ENCODE results near the gene NPBWR2.
"Not testable (repeated sequence)": the region's sequence is repeated elsewhere in the genome, so short reads cannot be mapped to it uniquely, and the experiment has no call there.

NPBWR2 gene

DNA sequence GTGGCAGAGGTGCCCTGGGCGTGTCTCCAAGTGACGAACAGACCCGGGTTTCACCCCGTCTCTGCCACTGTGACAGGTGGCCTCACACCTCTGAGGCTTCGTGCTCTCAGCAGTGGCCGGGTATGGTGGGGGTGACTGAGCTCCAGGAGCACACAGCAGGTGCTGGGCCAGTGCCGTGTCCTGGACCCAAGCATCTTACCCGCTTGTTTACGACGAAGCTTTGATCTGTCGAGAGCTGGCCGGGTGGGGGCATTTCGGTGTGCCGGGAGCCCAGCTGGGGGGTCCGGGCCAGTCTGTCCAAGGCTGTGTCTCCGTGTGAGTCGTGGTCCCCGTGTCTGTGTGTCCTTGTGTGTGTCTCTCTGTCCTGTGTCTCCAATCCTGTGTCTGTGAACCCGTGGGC lies 16.0 kb downstream of the NPBWR2 start:
- intact Hi-C loops (cut with DNase I): no loop called here
- DNase-seq: no peak

DNA sequence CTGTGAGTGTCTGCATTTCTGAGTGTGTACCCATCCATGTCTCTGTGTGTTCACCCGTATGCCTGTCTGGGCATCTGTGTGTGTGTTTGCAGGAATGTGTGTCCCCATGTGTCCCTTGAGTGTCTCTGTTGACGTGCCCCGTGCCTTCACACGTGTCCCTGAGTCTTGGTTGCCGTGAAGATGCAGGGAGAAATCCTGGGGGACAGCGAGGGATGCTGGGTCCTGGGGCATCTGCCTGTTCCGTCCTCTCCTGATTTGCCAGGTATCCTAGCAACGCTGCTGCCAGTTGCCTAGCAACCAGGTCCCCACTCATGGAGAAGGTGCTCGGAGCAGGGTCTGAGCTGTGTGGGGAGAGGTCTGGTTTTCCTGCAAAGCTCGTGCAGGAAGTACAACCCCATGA lies 17.2 kb downstream of the NPBWR2 start:
- intact Hi-C loops (cut with DNase I): no loop called here
- peak in 8 of 10 donors; percentile 58 to 97 (median 80) for DNase-seq

DNA sequence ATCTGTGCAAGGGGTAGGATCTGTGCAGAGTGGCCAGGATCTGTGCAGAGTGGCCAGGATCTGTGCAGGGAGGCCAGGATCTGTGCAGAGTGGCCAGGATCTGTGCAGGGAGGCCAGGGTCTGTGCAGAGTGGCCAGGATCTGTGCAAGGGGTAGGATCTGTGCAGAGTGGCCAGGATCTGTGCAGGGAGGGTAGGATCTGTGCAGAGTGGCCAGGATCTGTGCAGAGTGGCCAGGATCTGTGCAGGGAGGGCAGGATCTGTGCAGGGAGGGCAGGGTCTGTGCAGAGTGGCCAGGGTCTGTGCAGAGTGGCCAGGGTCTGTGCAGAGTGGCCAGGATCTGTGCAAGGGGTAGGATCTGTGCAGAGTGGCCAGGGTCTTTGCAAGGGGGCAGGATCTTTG lies 18.8 kb downstream of the NPBWR2 start:
- DNase-seq; intact Hi-C loops (cut with DNase I): not testable (repeated sequence)

DNA sequence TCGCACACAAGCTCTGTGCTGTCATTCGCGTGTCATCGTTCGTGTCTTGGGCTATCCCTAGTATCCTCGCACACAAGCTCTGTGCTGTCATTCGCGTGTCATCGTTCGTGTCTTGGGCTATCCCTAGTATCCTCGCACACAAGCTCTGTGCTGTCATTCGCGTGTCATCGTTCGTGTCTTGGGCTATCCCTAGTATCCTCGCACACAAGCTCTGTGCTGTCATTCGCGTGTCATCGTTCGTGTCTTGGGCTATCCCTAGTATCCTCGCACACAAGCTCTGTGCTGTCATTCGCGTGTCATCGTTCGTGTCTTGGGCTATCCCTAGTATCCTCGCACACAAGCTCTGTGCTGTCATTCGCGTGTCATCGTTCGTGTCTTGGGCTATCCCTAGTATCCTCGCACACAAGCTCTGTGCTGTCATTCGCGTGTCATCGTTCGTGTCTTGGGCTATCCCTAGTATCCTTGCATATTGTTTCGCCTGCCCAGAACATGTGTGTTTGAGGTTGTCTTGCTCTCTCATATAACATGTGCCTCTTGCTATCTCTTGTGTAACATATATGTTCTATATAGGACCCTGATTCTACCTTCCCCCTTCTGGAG lies 20.0 kb downstream of the NPBWR2 start:
- DNase-seq; intact Hi-C loops (cut with DNase I): not testable (repeated sequence)

DNA sequence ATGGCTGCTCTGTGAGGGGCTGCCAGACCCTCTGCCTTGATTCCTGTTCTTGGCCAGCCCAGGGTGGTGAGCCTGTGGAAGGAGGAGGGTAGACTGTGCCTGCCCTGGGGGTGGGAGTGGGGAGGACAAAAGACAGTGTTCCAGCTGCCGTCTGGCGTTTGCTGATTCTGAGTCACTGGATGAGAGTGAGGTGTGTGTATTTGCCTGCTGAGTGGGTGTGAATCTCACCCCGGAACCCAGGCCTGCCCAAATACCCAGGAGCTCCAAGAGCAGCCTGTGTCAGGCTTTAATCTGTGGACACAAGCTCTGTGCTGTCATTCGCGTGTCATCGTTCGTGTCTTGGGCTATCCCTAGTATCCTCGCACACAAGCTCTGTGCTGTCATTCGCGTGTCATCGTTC lies 20.6 kb downstream of the NPBWR2 start:
- intact Hi-C loops (cut with DNase I): no loop called here
- no peak for DNase-seq

DNA sequence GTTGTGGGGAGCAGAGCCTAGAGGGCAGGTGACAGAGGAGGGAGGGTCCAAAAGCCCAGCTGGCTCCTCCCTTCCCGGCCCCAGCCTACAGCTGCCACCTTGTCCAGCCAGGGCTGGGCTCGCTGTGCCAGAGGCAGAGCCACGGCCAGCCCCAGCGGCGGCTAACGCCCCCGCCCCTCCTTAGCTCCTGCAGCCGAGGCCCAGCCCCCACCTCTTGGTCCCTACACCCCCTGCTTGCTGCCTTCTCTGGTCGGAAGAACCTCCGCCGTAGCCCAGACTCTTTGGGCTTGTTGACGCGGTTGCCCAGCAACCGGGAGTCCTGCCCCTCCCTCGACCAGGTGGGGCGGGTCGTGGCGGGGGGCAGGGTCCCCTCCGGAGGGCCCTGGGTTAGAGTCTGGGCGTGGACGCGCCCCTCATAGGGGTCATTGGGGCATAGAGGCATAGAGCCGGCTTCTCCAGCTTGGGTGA lies 22.6 kb downstream of the NPBWR2 start:
- intact Hi-C loops (cut with DNase I): no loop called here
- no peak for DNase-seq

DNA sequence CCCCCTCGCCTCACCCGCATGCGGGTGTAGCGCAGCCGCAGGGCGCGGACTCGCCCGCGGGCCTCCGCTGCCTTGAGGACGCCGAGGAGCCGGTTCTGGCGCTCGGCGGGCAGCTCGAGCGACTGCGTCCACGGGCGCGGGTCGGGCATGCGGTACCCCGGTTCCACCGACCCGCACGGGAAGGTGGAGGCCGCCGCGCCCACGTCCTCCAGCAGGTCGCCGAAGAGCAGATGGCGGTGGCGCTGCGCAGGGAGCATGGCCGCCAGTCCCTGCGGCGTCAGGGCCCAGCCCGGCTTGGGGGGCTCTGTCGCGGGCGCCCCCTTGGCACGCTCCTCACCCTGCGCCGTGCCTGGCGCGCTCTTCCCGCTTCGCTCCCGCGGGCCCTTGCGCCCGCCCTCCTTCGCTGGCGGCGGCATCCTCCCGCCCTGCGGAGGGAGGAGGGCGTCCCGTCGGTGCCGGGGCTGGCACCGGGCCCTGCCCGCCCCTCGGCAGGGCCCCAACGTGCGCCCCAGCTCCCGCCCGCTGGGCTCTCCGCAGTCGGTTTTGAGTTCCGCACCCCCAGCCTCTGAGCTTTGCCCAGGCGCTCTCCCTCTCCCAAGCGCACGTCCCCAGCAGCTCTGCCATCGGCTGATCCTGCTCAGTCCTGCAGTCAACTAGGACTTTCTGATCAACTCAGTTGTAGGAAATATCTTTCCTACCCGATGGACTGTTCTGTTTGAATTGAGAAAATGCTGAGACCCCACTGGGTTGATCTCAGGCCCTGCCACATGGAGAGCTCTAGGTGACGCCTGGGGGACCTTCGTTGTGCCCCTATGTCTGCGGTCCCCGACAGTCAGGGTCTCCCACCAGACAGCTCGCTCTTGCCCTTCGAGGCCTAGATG lies 23.3 kb downstream of the NPBWR2 start, which contains the start of gene LKAAEAR1:
Gene LKAAEAR1, minus strand, starts transcription at position 595 of the 881 bp plus-strand sequence. Its CDS starts 179 bp downstream, at position 416.
- intact Hi-C loops (cut with DNase I): loop anchor here (1.0 kb wide), 1 partner anchor 36 kb away; no protein-coding TSS in a partner anchor
- DNase-seq: no peak

DNA sequence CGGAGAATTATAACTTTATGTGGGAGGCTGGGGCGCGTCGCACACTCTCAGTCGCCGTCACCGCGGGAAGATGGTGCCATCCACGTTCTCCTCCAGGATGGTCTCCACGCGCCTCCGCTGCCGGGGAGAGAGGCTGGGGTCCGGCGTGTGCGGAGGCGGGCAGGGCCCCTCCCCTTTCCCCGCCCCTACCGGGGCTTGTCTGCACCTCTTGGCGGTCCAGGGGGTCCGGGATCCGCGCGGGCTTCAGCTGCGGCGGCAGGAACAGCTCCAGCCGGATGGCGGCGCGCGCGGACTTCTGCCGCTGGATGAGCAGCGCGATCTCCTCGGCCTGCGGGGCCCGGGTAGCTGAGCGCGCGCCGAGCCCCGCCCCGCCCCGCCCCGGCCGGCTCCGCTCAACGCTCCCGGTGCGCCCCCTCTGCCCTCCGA lies 24.0 kb downstream of the NPBWR2 start:
- peak; percentile 59 to 97 (median 80) for DNase-seq
- intact Hi-C loops (cut with DNase I): loop anchor here (1.0 kb wide), 1 partner anchor 37 kb away; no protein-coding TSS in a partner anchor

DNA sequence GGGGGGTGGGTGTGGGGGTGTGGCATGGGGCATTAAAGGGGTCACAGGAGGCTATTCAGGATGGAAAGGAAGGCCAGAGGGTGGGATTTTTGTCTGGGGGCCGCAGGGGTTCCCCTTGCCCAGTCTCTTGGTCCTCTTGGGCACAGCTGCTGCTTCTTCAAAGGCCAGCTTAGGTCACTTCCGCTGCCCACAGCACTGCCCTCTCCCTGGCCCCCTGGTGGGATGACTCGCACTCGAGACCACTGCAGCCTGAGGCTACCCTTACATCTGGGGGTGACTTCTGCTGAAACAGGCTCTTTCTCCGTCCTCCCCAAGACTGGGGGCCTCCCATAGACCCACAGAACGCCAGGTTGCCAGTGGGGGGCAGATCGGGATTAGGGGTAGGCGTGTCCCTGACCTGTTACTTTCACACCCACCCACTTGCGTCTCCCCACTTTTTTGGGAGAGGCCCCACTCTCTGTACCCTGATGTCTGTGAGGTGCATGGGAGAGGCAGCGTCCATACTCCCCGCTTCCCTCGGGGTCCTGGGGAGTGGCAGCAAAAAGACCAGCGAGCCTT lies 24.5 kb downstream of the NPBWR2 start:
- DNase-seq: no peak
- intact Hi-C loops (cut with DNase I): loop anchor here (1.0 kb wide), 1 partner anchor 37 kb away; no protein-coding TSS in a partner anchor

DNA sequence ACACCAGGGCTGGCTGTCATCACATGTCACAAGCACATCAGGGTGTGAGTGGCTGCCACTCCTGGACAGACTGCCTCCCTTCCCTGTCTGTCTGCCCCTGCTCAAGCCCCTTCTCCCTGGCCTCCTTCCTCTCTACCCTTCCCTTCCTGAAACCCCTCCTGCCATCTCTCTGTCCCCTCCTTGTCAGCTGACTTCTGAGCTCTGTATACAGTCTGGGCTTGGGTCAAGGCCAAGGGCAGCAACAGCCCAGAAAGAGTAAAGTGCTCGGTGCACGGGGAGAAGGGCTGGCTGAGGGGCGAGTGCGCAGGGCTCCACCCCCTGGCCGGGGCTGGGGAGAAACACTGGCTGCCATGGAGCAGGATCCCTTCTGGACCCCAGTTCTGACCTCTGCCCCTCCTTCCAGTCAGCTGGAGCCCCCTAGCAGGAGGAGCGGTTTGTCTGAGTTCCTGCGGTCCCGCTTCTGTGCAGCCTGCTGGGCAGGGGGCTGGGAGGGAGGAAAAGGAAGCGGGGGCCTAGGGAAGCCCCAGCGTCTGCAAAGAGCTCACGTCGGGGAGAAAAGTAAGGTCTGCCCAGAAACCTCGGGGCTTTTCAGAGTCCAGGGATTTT lies 25.1 kb downstream of the NPBWR2 start:
- intact Hi-C loops (cut with DNase I): no loop called here
- no peak for DNase-seq

DNA sequence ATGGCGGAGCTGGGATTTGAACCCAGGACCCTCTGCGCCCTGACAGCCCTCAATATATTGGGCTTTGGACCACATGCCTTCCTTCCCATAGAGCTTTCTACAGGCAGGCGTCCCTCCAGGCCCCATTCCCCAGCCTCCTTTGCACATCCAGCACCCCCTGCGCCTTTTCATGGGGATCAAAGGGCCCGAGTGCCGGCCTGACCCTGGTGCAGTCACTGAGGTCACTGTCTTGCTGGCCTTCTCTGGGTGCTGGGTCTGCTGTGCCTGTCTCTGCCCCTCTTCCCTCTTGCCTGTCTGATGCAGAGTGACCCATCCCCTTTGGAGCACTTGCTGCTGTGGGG lies 25.8 kb downstream of the NPBWR2 start:
- no peak for DNase-seq
- intact Hi-C loops (cut with DNase I): no loop called here

DNA sequence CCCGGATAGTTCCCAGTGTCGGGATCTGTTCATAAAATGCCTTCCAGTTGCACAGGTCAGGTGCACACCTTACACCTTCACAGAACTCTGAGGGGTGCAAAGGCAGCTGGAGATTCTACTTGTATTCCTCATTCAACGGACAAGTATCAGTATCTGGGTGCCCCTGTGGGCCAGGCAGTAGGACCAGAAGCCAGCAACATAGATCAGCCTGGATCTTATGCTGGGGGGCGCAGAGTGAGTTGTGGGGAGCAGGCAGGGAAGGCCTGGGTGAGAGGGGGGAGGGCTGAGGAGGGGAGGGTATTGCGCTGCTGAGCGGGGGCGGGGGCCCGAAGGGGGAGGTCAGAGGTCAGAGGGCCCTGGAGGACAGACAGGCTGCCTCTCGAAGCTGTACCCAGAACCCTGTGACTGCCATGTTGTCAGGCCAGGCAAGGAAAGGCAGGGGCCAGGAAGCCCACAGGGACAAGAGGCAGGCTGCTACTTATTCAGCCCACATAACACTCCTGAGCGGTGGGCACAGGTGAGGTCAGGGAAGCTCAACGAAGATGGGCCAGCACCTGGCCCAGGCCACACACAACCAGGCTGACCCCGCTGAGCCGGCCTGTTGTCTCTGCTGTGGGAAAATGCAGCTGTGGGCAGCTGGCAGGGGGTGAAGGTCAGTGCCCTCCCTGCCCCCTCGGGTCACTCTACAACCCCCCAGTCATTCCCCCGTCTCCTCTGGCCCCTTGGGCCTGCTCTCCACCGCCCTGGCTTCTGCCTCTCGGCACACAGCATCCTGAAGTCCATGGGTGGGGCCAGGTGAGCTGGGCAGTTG lies 26.3 kb downstream of the NPBWR2 start:
- intact Hi-C loops (cut with DNase I): no loop called here
- DNase-seq: no peak

DNA sequence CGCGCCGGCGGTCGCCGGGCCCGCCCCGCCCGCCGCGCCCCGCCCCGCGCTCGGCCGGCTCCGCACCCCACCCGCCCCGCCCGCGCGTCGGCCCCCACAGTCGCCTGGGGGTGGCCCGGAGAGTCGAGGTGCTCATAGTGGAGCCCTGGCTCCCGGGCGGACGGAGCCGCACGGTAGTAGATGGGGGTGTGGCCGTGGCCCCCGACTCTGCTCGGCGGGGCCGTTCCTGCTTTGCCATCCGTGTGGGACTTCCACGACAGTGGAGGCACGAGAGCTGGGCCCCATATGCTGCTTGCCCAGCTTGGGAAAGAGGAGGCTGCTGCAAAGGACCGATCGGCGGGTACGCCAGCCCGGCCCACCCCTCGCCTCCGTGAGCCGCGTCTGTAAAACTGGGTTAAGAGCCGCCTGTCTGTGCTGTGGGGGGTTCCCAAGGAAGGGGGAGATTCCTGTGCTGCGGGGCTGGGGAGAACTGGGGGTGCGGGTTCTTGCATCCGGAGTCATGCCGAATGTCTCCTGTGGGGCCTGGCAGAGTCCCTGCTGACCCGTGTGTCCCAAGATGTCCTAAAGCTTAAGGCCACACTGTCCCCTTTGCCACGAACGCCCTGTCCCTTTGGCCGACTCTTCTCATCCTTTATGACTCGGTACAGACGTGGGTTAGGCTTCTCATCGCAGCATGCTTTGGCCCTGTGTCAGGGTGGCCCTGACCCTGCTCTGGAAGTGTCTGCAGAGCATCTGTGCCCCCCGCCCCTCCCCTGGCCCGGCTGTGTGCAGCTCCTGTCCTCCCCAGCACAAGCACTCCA lies 27.2 kb downstream of the NPBWR2 start, which contains the start of gene OPRL1:
Gene OPRL1, plus strand, starts transcription at position 70 of the 800 bp plus-strand sequence. CDS start 12,639 bp downstream, outside the sequence.
- DNase-seq: no peak
- intact Hi-C loops (cut with DNase I): no loop called here

DNA sequence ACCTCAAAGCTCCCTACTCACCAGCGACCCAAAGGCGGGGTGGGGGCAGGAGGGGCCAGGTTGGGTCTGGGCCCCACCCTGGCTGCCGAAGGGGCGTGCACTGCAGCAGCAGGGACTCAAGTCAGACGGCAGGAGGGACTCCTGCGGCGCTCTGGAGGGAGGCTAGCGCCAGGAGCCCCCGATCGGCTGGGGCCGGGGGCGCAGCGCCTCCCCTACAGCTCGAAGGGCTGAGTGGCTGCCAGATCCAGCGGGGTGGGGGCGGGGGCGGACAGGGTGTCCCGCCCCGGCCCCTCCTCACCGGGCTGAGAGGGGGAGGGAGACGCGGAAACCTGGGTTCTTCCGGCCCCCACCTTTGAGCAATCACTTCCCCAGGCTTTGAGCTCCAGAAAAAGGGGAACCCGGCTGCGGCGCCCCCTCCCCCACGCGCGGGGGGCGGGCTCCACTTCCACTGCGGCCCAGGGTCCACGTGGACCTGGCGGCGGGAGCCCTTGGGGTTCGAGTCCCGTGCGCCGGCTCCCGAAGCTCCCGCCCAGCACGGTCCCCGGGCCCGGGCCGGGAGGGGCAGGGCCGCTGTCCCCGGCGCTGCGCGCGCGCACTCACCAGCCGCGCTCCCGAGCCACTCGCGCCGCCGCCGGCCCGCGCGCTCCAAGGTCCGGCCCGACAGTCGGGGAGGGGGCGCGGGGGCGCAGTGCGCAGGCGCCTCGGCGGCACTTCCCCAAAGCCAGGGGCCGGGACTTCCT lies 27.9 kb downstream of the NPBWR2 start, which contains the start of gene RGS19:
Gene RGS19, minus strand, starts transcription at position 246 of the 740 bp plus-strand sequence. CDS start 2,632 bp downstream, outside the sequence.
- intact Hi-C loops (cut with DNase I): no loop called here
- DNase-seq: peak in 7 of 10 donors; percentile 52 to 94 (median 64)

DNA sequence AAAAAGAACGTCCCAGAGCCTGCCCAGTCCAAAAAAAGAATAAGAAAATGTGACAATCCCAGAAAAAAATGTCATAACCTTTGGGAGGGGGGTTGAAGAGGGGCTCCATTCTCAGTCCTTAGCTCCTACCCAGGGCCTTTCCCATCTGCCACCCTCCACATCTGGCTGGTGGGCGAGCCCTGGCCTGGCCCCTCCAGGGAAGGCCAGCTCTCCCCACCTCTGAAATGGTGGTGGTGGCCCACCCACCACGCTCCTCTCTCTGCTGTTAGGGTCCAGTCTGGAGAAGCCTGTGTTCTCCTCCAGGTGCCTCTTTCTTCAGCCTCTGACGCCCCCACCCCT lies 28.5 kb downstream of the NPBWR2 start:
- intact Hi-C loops (cut with DNase I): no loop called here
- no peak for DNase-seq

DNA sequence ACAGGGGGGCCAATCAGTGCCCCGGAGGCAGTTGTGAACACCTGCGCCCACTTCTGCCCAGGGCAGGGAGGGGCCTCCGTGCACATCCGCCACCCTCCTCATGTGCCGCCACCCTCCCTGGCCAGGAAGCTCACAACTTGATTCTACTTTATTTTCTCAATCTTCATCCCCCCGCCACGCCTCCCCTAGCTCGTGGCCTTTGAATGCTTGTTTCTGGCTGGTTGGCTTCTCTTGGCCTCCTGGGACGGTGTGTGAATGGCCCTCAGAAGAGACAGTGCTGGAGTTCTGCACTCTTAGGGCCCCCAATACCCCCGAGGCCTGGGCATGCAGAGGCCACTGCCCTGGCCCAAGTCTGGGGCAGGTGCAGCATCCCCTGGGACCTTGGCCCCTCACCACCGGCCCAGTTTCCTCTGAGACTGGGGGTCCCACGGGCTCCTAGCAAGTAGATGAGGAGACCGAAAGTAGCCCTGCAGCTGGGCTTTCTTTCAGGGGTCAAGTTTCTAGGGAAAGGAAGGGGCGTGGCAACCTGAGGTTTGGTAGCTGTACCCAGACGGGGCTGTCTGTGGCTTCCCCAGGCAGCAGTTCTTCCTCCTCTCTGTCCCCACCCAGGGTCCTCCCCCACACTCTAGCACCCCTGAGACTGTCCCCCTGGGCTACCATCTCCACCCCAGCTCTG lies 29.4 kb downstream of the NPBWR2 start:
- intact Hi-C loops (cut with DNase I): no loop called here

DNA sequence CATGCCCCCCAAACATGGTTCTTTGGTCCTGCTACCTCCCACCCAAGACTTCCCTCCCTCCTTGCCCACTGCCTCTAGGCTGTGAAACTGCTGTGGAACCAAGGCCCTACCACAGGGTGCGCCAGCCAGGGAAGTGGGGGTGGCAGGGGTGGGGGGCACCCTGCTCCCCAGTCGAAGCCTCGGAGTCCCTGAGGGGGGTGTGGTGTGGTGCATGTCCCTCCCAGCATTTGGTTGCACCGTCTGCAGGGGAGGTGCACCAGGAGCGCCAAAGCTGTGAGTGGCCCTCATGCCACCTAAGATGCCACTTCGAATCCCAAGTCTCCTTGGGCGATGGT lies 29.9 kb downstream of the NPBWR2 start:
- DNase-seq: no peak
- intact Hi-C loops (cut with DNase I): no loop called here

More for the DNA sequence above, 29.4 kb downstream of the NPBWR2 start:
- no peak for DNase-seq

DNA sequence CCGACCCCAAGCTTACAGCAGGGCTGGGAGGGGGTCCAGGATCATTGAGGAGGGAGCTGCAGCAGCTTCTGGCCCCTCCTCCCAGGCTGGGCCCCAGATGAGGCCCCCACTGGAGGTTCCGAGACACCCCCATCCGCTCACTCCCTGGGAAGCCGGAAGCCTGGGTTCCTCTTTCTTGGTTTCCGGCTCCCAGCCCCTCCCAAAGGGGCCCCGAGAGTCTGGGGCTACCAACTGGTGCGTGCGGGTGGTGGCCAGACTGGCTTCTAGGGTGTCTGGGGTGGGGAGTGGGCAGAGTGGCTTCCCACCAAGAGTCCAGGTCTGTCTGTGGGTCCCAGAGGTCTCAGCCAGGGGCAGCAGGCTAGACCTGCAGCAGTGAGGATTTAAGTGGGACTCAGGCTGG lies 30.3 kb downstream of the NPBWR2 start:
- intact Hi-C loops (cut with DNase I): no loop called here
- peak in 1 of 10 donors; percentile 91 for DNase-seq
